HepG2 (cell line): Measurements from ENCODE around the gene NCOR2. TPM values are rescaled to one million over a fixed set of nuclear protein-coding genes. Genes with fewer than 3 reads are reported as not detected.

Experiments
- ATAC-seq: fragments of 200-7000 bp; cut with Tn5 transposase; 3 replicates; pipeline ENCODE4 v1.9.1; 2020; ENCODE audit warnings: mild to moderate bottlenecking, moderate library complexity
- BruUV-seq: library from RNA; stranded (reverse); fragments of 400-500 nt; replicated peaks from 2 replicates; lab custom pipeline; 2021; lab: Mats Ljungman, UMichigan
- CTCF ChIA-PET: fragments of 300-600 bp; formaldehyde crosslinking; extraction: SDS; loops from one replicate; lab custom pipeline; 2021; ENCODE audit warnings: low total read pairs, inconsistent platforms, low intra/inter-chr PET ratio; lab: Yijun Ruan, JAX
- POLR2A ChIA-PET: fragments of 350-600 bp; sonication (Branson Sonifier 250); formaldehyde crosslinking; loops from one replicate; lab custom pipeline; 2020; ENCODE audit warnings: antibody characterized with exemption, inconsistent platforms; lab: Yijun Ruan, JAX
- DNase-seq: peaks from one replicate; pipeline ENCODE4 v3.0.0-alpha.2; 2015; ENCODE audit warnings: low spot score
- FAIRE-seq: peaks from 3 replicates; lab custom pipeline; 2011; peaks lifted over from hg19 to GRCh38; lab: Jason Lieb, UNC
- H2AFZ ChIP-seq: one replicate; pipeline ENCODE4 v1.6.1; 2011; ENCODE audit warnings: low read length, inconsistent platforms
- H3K27ac ChIP-seq: fragments of 300-600 bp; 3 replicates; pipeline ENCODE4 v1.8.0; 2011; ENCODE audit warnings: mixed run types, mild to moderate bottlenecking, mixed read lengths, low read length, inconsistent platforms; ENCODE audit not compliant: insufficient read depth; ENCODE audit errors: extremely low read length
- H3K27me3 ChIP-seq, 2 experiments: fragments of 200-600 bp in 1 of 2; 2 replicates in 1 of 2; 3 replicates in 1 of 2; pipeline versions ENCODE4 v1.6.0 to v1.8.0; 2011; ENCODE audit warnings: low read length in 2 of 2, mild to moderate bottlenecking in 2 of 2, moderate library complexity in 2 of 2, inconsistent platforms in 1 of 2; ENCODE audit not compliant: insufficient read depth in 2 of 2, control insufficient read depth in 1 of 2
- H3K36me3 ChIP-seq, 2 experiments: fragments of 200-600 bp in 1 of 2; replicated peaks in 1 of 2; 2 replicates in 1 of 2; 3 replicates in 1 of 2; pipeline versions ENCODE4 v1.5.1 to v1.8.0; 2011; ENCODE audit warnings: low read length in 2 of 2, inconsistent platforms in 1 of 2; ENCODE audit not compliant: insufficient read depth in 2 of 2, control insufficient read depth in 1 of 2
- H3K4me1 ChIP-seq: 2 replicates; pipeline ENCODE4 v1.5.1; 2012; ENCODE audit warnings: low read length, inconsistent platforms; ENCODE audit not compliant: insufficient read depth
- H3K4me2 ChIP-seq: 2 replicates; pipeline ENCODE4 v1.6.0; 2011; ENCODE audit warnings: low read depth, low read length, inconsistent platforms
- H3K4me3 ChIP-seq, 3 experiments: fragments of 200-600 bp in 1 of 3; sonication (generic), shearing (Covaris generic) in 1 of 3; replicated peaks in 1 of 3; 2 replicates each; pipeline ENCODE4 v1.5.1; 2011 to 2016; ENCODE audit warnings: low read length in 3 of 3, inconsistent platforms in 2 of 3, low read depth in 2 of 3, mild to moderate bottlenecking in 2 of 3, control low read depth in 1 of 3, mixed read lengths in 1 of 3; ENCODE audit not compliant: insufficient read depth in 1 of 3
- H3K79me2 ChIP-seq: one replicate; pipeline ENCODE4 v1.6.1; 2011; ENCODE audit warnings: low read length, inconsistent platforms; ENCODE audit not compliant: insufficient read depth
- H3K9ac ChIP-seq: 2 replicates; pipeline ENCODE4 v1.6.0; 2011; ENCODE audit warnings: mild to moderate bottlenecking, low read depth, low read length, inconsistent platforms; ENCODE audit not compliant: insufficient read depth
- H3K9me3 ChIP-seq: 2 replicates; pipeline ENCODE4 v1.5.1; 2012; ENCODE audit warnings: mild to moderate bottlenecking, low read length
- H4K20me1 ChIP-seq: 2 replicates; pipeline ENCODE4 v1.6.0; 2011; ENCODE audit warnings: inconsistent platforms, mild to moderate bottlenecking, low read length, moderate library complexity; ENCODE audit not compliant: insufficient read depth
- CBX5 ChIP-seq: sonication (generic); formaldehyde crosslinking; IDR thresholded peaks from 2 replicates; pipeline ENCODE4 v1.4.0; 2020; ENCODE audit warnings: missing genetic modification reagents, borderline replicate concordance
- ELF4 ChIP-seq: sonication (generic); formaldehyde crosslinking; IDR thresholded peaks from 2 replicates; pipeline ENCODE4 v1.5.0; 2020; ENCODE audit warnings: missing genetic modification reagents, mild to moderate bottlenecking, moderate library complexity, borderline replicate concordance
- RBM39 ChIP-seq: fragments of 200-400 bp; formaldehyde crosslinking; IDR thresholded peaks from one replicate; pipeline ENCODE4 v1.6.1; 2018; ENCODE audit warnings: antibody characterized with exemption, mild to moderate bottlenecking, low read depth, low read length; ENCODE audit not compliant: poor library complexity, severe bottlenecking
- ZBTB1 ChIP-seq: sonication (generic); formaldehyde crosslinking; IDR thresholded peaks from 2 replicates; pipeline ENCODE4 v1.4.0; 2020; ENCODE audit warnings: missing genetic modification reagents, borderline replicate concordance
- ZNF567 ChIP-seq: sonication (generic); formaldehyde crosslinking; IDR thresholded peaks from 2 replicates; pipeline ENCODE4 v1.8.1; 2023; ENCODE audit warnings: mild to moderate bottlenecking, missing genetic modification reagents, borderline replicate concordance
- WGBS: methylation state at CpG from one replicate; pipeline ENCODE4 v1.1.6; 2017; ENCODE audit warnings: low lambda C conversion rate; 5-methylcytosine and 5-hydroxymethylcytosine counted together
- in situ Hi-C: cut with HindIII; loops from 2 replicates; pipeline ENCODE4 v1.10.0; 2017; ENCODE audit warnings: low pct_unique_long_range_greater_than_20kb; ENCODE audit not compliant: extremely low pct_ligation_motif_present
- intact Hi-C: fragments of 100-400 bp; cut with micrococcal nuclease; formaldehyde crosslinking; loops from one replicate; pipeline ENCODE4 v1.10.0; 2022; ENCODE audit not compliant: unreplicated experiment
- polyA plus RNA-seq, 8 experiments: library from polyadenylated mRNA; depleted of rRNA in 3 of 8; stranded (reverse) in 7 of 8; unstranded in 1 of 8; fragments of >200 nt; fragmentation: Illumina TruSeq in 4 of 8; extraction: Trizol in 4 of 8; gene quantifications; 2 replicates each; pipeline versions ENCODE4 v1.2.1 to v1.2.3, GENCODE V29; 2011 to 2016; ENCODE audit warnings: low read depth in 4 of 8, missing spikeins in 1 of 8, mixed read lengths in 1 of 8; ENCODE audit not compliant: insufficient read depth in 1 of 8
- total RNA-seq, 5 experiments: library from RNA; depleted of rRNA; stranded (reverse); fragments of >200 nt; fragmentation: Illumina TruSeq; extraction: Trizol; gene quantifications; 2 replicates each; pipeline ENCODE4 v1.2.3, GENCODE V29; 2016; ENCODE audit warnings: low read depth in 1 of 5
- TF ChIP-seq, protein P1 (sequence below): sonication (generic); formaldehyde crosslinking; IDR thresholded peaks from 2 replicates; pipeline ENCODE4 v1.5.0; 2020; ENCODE audit warnings: missing genetic modification reagents
- TF ChIP-seq, protein P2 (sequence below): sonication (generic); formaldehyde crosslinking; IDR thresholded peaks from 2 replicates; pipeline ENCODE4 v1.9.0; 2021; ENCODE audit warnings: missing genetic modification reagents, mild to moderate bottlenecking, borderline replicate concordance

The NCOR2 gene
- total and polyA plus RNA-seq, 2 of the 13 experiments (the other 11 are each of a cell fraction or from before 2014, with no cell fraction given), result 4.5 to 5.7 TPM

GRCh38 chr12:124592050-124592449 is 24.6 kb upstream of the NCOR2 start:
- no peaks in the 10 kb centered on the region for H4K20me1 ChIP-seq
- no peak overlapping the region for H3K4me3 ChIP-seq
- in situ Hi-C loops, result no loop called here
- TF ChIP-seq CBX5 (CRISPR knock-in tag) (no peak), ZNF567 (no peak), ZBTB1 (CRISPR knock-in tag) (no peak), ELF4 (CRISPR knock-in tag) (no peak), RBM39 (no peak)
- TF ChIP-seq, protein P1, sequence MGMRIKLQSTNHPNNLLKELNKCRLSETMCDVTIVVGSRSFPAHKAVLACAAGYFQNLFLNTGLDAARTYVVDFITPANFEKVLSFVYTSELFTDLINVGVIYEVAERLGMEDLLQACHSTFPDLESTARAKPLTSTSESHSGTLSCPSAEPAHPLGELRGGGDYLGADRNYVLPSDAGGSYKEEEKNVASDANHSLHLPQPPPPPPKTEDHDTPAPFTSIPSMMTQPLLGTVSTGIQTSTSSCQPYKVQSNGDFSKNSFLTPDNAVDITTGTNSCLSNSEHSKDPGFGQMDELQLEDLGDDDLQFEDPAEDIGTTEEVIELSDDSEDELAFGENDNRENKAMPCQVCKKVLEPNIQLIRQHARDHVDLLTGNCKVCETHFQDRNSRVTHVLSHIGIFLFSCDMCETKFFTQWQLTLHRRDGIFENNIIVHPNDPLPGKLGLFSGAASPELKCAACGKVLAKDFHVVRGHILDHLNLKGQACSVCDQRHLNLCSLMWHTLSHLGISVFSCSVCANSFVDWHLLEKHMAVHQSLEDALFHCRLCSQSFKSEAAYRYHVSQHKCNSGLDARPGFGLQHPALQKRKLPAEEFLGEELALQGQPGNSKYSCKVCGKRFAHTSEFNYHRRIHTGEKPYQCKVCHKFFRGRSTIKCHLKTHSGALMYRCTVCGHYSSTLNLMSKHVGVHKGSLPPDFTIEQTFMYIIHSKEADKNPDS (CRISPR knock-in tag), result no peak
- TF ChIP-seq, protein P2, sequence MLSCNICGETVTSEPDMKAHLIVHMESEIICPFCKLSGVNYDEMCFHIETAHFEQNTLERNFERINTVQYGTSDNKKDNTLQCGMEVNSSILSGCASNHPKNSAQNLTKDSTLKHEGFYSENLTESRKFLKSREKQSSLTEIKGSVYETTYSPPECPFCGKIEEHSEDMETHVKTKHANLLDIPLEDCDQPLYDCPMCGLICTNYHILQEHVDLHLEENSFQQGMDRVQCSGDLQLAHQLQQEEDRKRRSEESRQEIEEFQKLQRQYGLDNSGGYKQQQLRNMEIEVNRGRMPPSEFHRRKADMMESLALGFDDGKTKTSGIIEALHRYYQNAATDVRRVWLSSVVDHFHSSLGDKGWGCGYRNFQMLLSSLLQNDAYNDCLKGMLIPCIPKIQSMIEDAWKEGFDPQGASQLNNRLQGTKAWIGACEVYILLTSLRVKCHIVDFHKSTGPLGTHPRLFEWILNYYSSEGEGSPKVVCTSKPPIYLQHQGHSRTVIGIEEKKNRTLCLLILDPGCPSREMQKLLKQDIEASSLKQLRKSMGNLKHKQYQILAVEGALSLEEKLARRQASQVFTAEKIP (CRISPR knock-in tag), result no peak
- TF ChIP-seq, all 625 proteins: peak for 0
- Histone ChIP-seq H3K9ac (no peak overlapping the region), H3K79me2 (no peaks in the 10 kb centered on the region), H3K4me1 (peaks cover 5% of the 10 kb centered on the region), H3K27ac (no peak overlapping the region), H3K9me3 (no peaks in the 10 kb centered on the region), H3K36me3 (no peaks in the 10 kb centered on the region), H3K4me2 (no peak overlapping the region), H2AFZ (no peak overlapping the region), H3K27me3 (peaks cover 11 to 39% of the 10 kb centered on the region in 2 experiments; a peak in 4 of 5 replicates)
- ATAC-seq, result no peak
- WGBS, result 28% methylated on average over 6 of the region's 6 CpGs
- CTCF ChIA-PET, result no interaction called here
- POLR2A ChIA-PET, result no interaction called here
- DNase-seq, result no peak
- no peak for FAIRE-seq
- BruUV-seq, result no TSS peak
- intact Hi-C loops, result no loop called here
